RCC 7860 (cell line): ENCODE measurements around the gene CRYL1.

Experiments used
- DNase-seq: peaks from one replicate; pipeline ENCODE4 v3.0.0-alpha.2; 2015; ENCODE audit warnings: low spot score
- FAIRE-seq: peaks from 2 replicates; lab custom pipeline; 2012; peaks lifted over from hg19 to GRCh38; lab: Jason Lieb, UNC

Gene CRYL1

DNA sequence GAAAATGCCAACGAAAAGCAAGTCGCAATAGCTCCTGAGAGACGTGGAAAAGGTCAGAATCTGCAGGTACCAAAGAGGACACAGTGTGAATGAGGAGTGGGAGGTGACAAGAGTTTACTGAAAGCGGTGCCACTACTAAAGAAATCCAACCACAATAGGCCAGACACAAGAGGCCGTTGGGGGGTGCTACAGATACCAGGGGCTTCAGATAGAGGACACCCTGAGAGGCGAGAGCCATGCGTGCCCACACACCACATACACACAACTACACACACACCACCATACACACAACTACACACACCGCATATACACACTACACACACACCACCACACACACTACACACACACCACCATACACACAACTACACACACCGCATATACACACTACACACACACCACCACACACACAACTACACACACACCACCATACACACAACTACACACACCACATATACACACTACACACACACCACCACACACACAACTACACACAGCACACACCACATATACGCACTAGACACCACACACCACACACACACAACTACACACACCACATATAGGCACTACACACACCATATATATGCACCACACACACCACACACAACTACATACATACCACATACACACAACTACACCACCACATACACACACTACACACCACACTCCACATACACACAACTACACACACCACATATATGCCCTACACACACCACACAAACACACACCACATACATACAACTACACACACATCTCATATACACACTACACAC lies 28.5 kb downstream of the CRYL1 start:
- DNase-seq (no peak), FAIRE-seq (no peak)

DNA sequence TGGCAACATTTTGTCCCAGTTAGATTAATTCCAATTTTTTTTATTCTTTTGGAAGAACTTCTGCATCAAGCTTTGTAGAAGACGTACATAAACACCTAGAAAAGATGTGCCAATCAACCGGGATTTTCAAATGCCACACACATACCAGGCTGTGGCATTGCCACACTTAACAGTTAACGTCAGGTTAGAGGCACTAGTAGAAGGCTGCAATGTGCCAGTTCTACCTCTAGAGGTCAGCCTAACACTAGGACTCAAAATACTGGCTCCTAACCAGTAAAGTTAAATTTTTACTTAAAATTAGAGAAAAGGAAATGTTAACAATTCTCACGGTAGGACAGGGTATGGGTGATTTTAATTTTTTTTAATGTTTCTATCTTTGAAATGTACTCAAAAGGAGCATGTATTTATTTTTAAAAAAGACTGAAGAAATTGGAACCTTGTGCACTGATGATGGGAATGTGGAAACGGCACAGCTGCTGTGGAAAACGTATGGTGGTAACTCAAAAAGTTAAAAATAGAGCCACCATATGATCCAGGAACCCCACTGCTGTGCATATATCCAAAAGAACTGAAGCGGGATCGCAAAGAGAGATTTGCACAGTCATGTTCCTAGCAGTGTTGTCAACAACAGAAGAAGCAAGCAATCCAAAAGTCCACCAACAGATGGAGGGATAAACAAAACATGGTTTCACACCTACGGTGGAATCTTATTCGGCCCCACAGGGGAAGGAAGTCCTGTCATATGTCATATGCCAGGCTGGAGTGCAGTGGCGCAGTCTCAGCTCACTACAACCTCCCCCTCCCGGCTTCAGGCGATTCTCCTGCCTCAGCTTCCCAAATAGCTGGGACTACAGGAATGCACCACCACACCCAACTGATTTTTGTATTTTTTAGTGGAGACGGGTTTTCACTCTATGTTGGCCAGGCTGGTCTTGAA lies 30.3 kb downstream of the CRYL1 start:
- peak; percentile 71 for FAIRE-seq
- DNase-seq, result peak; percentile 45

- FAIRE-seq (no peak), DNase-seq (no peak)
Observed at GRCh38 chr13:20494656-20495055, 31.0 kb downstream of the CRYL1 start.

- FAIRE-seq (no peak), DNase-seq (peak; percentile 36)
Observed at GRCh38 chr13:20492641-20493040, 33.0 kb downstream of the CRYL1 start.

- no peak for FAIRE-seq
- no peak for DNase-seq
Observed at GRCh38 chr13:20491926-20492435, 33.7 kb downstream of the CRYL1 start.

- DNase-seq, result peak; percentile 41
Observed at GRCh38 chr13:20489185-20489820, 36.4 kb downstream of the CRYL1 start.

GRCh38 chr13:20487927-20488326 lies 37.7 kb downstream of the CRYL1 start:
- FAIRE-seq (no peak), DNase-seq (no peak)

More at GRCh38 chr13:20489185-20489820, 36.4 kb downstream of the CRYL1 start:
- no peak for FAIRE-seq

DNA sequence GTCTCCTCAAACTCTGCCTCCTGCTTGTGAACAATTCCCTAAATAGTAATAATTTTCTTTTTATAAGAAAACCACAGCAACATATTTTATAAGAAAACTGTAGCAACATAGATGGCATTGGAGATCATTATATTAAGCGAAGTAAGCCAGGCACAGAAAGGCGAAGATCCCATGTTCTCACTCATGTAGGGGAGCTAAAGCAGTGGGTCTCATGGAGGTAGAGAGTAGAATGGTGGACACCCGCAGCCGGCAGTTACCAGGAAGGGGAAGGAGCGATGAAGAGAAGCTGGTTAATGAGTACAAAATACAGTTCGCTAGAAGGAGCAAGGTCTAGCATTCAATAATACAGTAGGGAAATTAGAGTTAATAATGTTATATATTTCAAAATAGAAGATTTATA lies 42.9 kb downstream of the CRYL1 start:
- no peak for FAIRE-seq
- no peak for DNase-seq

DNA sequence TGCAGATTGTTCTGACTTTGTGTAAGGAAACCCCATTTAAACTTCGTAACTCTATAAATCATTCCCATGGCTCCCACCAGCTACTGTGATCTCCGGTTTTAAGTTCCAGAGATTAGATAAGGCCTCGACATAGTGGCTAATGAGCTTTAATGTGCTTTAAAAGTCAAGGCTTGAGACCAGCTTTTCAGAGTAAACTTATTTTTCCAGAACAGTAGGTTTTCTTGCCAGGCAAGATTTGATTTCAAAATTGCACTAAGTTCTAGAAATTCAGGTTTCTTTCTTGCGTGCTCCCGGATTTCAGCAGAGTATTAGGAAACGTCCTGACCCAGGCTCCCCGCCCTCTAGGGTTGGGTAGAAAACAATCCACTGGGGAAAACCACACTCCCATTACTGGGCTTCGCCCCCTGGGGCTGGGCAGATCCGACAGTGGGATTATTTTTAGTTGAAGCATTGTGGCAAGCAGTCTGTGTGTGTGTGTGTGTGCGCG lies 43.3 kb downstream of the CRYL1 start:
- FAIRE-seq, result no peak
- no peak for DNase-seq

GRCh38 chr13:20477394-20477793 lies 48.3 kb downstream of the CRYL1 start:
- no peak for FAIRE-seq
- no peak for DNase-seq

GRCh38 chr13:20475927-20476691 lies 49.5 kb downstream of the CRYL1 start:
- DNase-seq (no peak), FAIRE-seq (no peak)

DNA sequence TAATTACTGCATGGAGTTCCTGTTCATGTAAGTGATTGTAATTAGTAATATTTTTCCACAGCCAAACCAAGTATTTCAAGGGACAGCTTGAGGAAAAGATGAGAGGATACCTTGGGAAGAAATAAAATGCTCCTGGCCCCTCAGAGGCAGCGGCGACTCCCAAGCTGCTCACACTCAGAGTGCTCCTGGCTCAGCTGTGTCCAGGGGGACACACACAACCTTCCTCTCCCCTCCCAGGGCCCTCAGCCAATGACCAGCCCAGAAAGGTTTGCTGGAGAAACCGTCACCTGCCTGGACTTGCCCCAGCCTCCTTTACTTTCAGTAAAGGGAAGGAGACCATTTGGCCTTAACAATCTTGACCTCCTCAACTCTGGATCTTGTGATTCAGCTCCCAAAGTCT lies 51.1 kb downstream of the CRYL1 start:
- FAIRE-seq (no peak), DNase-seq (no peak)

GRCh38 chr13:20473888-20474287 lies 51.8 kb downstream of the CRYL1 start:
- no peak for DNase-seq
- FAIRE-seq, result no peak

- FAIRE-seq (no peak), DNase-seq (no peak)
Observed at GRCh38 chr13:20473139-20473538, 52.5 kb downstream of the CRYL1 start.

DNA sequence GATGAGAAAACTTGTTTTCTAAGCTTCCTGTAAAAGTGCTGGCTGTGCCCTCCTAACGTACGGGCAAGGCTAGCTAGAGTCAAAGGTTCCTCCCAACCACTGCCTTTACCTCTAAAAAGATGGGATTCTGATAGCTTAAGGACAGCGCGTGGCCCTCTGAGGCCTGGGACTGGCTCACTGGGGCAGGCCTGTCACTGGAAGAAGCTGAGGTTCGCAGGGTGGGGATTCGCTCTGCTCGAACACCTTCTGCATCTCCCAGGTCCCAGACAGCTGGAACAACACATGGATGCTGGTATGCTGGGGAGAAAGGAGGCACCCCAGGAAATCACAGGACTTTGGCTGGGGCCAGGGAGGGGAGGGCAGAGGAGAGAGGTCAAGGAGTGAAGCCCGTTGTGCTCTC lies 53.1 kb downstream of the CRYL1 start:
- DNase-seq, result no peak
- no peak for FAIRE-seq

GRCh38 chr13:20470136-20470535 lies 55.5 kb downstream of the CRYL1 start:
- DNase-seq (no peak), FAIRE-seq (no peak)

DNA sequence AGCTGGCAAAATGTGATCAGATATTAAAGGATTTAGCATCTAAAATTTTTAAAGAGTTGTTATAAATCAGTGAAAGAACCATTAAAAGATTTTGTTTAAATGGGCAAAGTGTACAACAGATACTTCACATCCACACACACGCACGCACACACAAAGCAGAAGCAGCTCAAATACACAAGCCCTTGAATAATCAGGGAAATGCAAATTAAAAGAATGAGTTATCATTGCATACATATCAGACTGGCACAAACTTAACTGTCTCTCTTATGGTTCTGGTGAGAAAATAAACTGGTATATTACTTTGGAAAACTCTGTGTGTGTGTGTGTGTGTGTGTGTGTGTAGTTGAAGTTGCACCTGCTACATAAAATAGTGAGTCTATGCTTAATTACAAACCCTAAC lies 59.3 kb downstream of the CRYL1 start:
- FAIRE-seq (no peak), DNase-seq (no peak)

GRCh38 chr13:20465218-20465879 lies 60.3 kb downstream of the CRYL1 start:
- FAIRE-seq, result no peak
- DNase-seq, result no peak

GRCh38 chr13:20462921-20463320 lies 62.7 kb downstream of the CRYL1 start:
- no peak for DNase-seq
- no peak for FAIRE-seq

DNA sequence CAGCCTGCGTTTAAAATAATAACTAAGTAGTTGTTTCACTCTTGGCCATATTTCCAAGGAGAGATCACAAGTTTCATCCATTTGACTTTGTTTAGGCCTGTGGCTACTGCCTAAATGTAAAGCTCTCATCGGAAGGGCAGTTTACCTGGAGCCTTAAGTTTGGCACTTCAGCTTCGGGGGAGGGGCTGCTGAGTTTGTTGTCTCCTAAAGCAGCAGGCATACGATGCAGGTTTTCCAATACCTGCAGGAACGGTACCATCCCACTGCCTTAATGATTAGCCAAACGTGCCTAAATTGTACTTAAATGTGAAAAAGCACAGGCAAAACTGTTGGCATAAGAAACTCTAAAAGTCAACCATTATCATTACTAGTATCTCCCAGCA lies 63.1 kb downstream of the CRYL1 start:
- no peak for DNase-seq
- no peak for FAIRE-seq
